Spleen (tissue), 7 donors: ENCODE measurements around the gene ZNF487.
"Not testable (repeated sequence)": the region's sequence is repeated elsewhere in the genome, so short reads cannot be mapped to it uniquely, and the experiment has no call there.

ENCODE experiments used
- CTCF ChIP-seq, 11 experiments: fragments of 200-600 bp in 7 of 11; fragments of 450-650 bp in 4 of 11; sonication (generic) in 4 of 11; IDR thresholded peaks in 8 of 11; conservative IDR thresholded peaks in 3 of 11; 1 replicate in 7 of 11; 2 replicates in 4 of 11; pipeline versions ENCODE4 v1.4.0 to v1.8.0; 2016 to 2021; ENCODE audit warnings: antibody characterized with exemption in 11 of 11, inconsistent platforms in 4 of 11, mild to moderate bottlenecking in 1 of 11
- POLR2A ChIP-seq, 3 donors: fragments of 450-650 bp; IDR thresholded peaks; one replicate each; pipeline ENCODE4 v1.5.1; 2017; ENCODE audit warnings: antibody characterized with exemption in 3 of 3, mild to moderate bottlenecking in 1 of 3
- POLR2AphosphoS5 ChIP-seq, 3 donors: sonication (generic); formaldehyde crosslinking; IDR thresholded peaks; one replicate each; pipeline ENCODE4 v1.5.1; 2017; ENCODE audit warnings: antibody characterized with exemption in 3 of 3
- donor health status: DM: no; HTN: no; CAD: no; lungs with moderate emphysema.
- donor health status: DM: no; HTN: no; CAD: no.
- donor health status: DM: no; HTN: no; CAD: no.

GRCh38 chr10:43393186-43393585 lies 43.7 kb upstream of the ZNF487 start:
- not testable (repeated sequence) for TF ChIP-seq CTCF (IDR thresholded peaks at IDR 0.05 in 8 of 11, conservative IDR thresholded peaks at IDR 0.05 in 3 of 11); POLR2A (IDR thresholded peaks at IDR 0.05); POLR2AphosphoS5 (IDR thresholded peaks at IDR 0.05)
